Measurements from ENCODE around the gene UBTF. TPM values are rescaled to one million over a fixed set of nuclear protein-coding genes. Genes with fewer than 3 reads are reported as not detected.

UBTF gene
- total and polyA plus RNA-seq, 2 donors (not counting 3 experiments of a cell fraction or from before 2014, with no cell fraction given): 14.7 to 84.7 TPM

DNA sequence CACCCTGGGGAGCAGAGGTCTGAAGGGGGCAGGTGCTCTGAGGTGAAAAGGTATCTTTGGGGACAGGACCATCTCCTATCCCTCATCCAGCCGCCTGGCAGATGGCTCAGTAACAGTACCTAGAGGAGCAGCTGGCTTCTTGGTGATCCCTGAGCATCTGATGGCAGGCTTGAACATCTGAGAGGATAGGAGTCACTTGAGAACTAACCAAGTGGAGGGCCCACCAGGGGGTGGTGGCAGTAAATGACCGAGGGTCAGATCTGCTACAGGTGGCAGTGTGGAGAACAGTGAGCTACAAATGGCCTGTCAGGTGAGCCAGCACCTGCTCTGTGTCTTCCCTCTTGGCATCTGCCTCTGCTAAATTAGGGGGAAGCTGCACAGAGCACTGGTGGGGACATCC is 64.0 kb downstream of the UBTF start:
- Histone ChIP-seq H3K27ac (ENCODE audit: insufficient read depth, low read depth, low read length) (no peak overlapping the region), H3K9me3 (replicated peaks; ENCODE audit: control insufficient read depth, insufficient read depth, low read length) (no peaks in the 10 kb centered on the region), H4K20me1 (replicated peaks; ENCODE audit: control insufficient read depth, extremely low read depth, insufficient read depth, low read length) (no peaks in the 10 kb centered on the region), H3K9me1 (replicated peaks; ENCODE audit: control insufficient read depth, extremely low read depth, insufficient read depth, low read length) (no peaks in the 10 kb centered on the region), H3K4me2 (ENCODE audit: insufficient read depth, low read length) (no peak overlapping the region), H3K36me3 (ENCODE audit: control insufficient read depth in 2 of 2, extremely low read depth in 1 of 2, insufficient read depth in 2 of 2, low read length in 2 of 2) (no peaks in the 10 kb centered on the region), H3K9ac (replicated peaks; ENCODE audit: extremely low read depth, insufficient read depth, low read length) (no peak overlapping the region), H3K4me3 (replicated peaks in 1 of 3; ENCODE audit: insufficient read depth in 1 of 3, low read depth in 1 of 3, low read length in 3 of 3) (no peak overlapping the region), H2AFZ (ENCODE audit: low read depth, low read length) (no peak overlapping the region), H3K79me2 (ENCODE audit: control insufficient read depth, insufficient read depth, low read length) (peaks cover 2% of the 10 kb centered on the region), H3K4me1 (ENCODE audit: control insufficient read depth, extremely low read depth, insufficient read depth, low read length) (no peaks in the 10 kb centered on the region), H3K27me3 (ENCODE audit: control insufficient read depth in 2 of 2, insufficient read depth in 2 of 2, low read length in 2 of 2) (no peaks in the 10 kb centered on the region)
- BruUV-seq (replicated peaks): no TSS peak
- dilution Hi-C loops (cut with MboI; ENCODE audit: extremely low pct_ligation_motif_present, low sequenced_read_pairs) (no loop called here), intact Hi-C loops (cut with micrococcal nuclease) (no loop called here)
- ChIA-PET POLR2A (no interaction called here), CTCF (interaction anchor here (1.4 kb wide), 1 partner anchor 13 kb away, joined by 5 read pairs; no protein-coding TSS in a partner anchor)
- FAIRE-seq (no peak), DNase-seq (ENCODE audit: low read depth, low spot score) (no peak)
- TF ChIP-seq JUN (IDR thresholded peaks at IDR 0.05; ENCODE audit: borderline replicate concordance, insufficient read depth, insufficient read length, low read depth): no peak
- TF ChIP-seq POLR2A (IDR thresholded peaks at IDR 0.05; ENCODE audit: low read depth, low read length): no peak
- TF ChIP-seq FOS (IDR thresholded peaks at IDR 0.05; ENCODE audit: borderline replicate concordance, insufficient read depth, low read length): no peak
- TF ChIP-seq POLR2AphosphoS5 (IDR thresholded peaks at IDR 0.05; ENCODE audit: insufficient read depth, low read depth, low read length): no peak
- TF ChIP-seq, protein P1, sequence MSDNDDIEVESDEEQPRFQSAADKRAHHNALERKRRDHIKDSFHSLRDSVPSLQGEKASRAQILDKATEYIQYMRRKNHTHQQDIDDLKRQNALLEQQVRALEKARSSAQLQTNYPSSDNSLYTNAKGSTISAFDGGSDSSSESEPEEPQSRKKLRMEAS (IDR thresholded peaks at IDR 0.05; ENCODE audit: insufficient read depth, insufficient read length): no peak
- TF ChIP-seq, protein P2, sequence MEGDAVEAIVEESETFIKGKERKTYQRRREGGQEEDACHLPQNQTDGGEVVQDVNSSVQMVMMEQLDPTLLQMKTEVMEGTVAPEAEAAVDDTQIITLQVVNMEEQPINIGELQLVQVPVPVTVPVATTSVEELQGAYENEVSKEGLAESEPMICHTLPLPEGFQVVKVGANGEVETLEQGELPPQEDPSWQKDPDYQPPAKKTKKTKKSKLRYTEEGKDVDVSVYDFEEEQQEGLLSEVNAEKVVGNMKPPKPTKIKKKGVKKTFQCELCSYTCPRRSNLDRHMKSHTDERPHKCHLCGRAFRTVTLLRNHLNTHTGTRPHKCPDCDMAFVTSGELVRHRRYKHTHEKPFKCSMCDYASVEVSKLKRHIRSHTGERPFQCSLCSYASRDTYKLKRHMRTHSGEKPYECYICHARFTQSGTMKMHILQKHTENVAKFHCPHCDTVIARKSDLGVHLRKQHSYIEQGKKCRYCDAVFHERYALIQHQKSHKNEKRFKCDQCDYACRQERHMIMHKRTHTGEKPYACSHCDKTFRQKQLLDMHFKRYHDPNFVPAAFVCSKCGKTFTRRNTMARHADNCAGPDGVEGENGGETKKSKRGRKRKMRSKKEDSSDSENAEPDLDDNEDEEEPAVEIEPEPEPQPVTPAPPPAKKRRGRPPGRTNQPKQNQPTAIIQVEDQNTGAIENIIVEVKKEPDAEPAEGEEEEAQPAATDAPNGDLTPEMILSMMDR (IDR thresholded peaks at IDR 0.05; ENCODE audit: extremely low read depth in 1 of 2, insufficient read depth in 1 of 2, low read depth in 1 of 2, low read length in 2 of 2): no peak
- no peak for TF ChIP-seq MYC (IDR thresholded peaks at IDR 0.05; ENCODE audit: low read depth, low read length)
- TF ChIP-seq GATA2 (IDR thresholded peaks at IDR 0.05; ENCODE audit: insufficient read depth, insufficient read length, low read depth, low read length): no peak
- no peak for TF ChIP-seq EZH2 (IDR thresholded peaks at IDR 0.05; ENCODE audit: borderline replicate concordance, low read depth, low read length, severe bottlenecking)

Small RNAs within 50 kb of the gene (microRNA-seq; reads per million reads assigned to microRNA genes)
- not detected for gene MIR6782 (ENCODE audit: borderline number of aligned reads, borderline replicate concordance)

Small RNAs within 50 kb of the gene (small RNA-seq; reads per million reads assigned to genes)
- not detected for gene MIR6782 (ENCODE audit: insufficient read depth, insufficient read length, low read depth, low replicate concordance)

Other genes starting within 250 kb of the UBTF start
- 5.8 and 6.1 TPM in 2 replicates for gene NAGS, start 215.1 kb downstream of the UBTF start, total RNA-seq
- gene NAGS, start 215.1 kb downstream of the UBTF start, polyA plus RNA-seq: 3.3 and 3.7 TPM in 2 replicates
- 29.4 and 30.4 TPM in 2 replicates for gene TMEM101, start 204.7 kb downstream of the UBTF start, total RNA-seq
- gene TMEM101, start 204.7 kb downstream of the UBTF start, polyA plus RNA-seq: 60.2 and 61.6 TPM in 2 replicates
- gene LSM12, start 153.0 kb downstream of the UBTF start, total RNA-seq: 68.9 and 73.5 TPM in 2 replicates
- 34.3 and 36.5 TPM in 2 replicates for gene LSM12, start 153.0 kb downstream of the UBTF start, polyA plus RNA-seq
- gene G6PC3, start 148.9 kb downstream of the UBTF start, total RNA-seq: 74.1 and 78.4 TPM in 2 replicates
- gene G6PC3, start 148.9 kb downstream of the UBTF start, polyA plus RNA-seq: 194 and 277 TPM in 2 replicates
- gene HDAC5, start 96.0 kb downstream of the UBTF start, total RNA-seq: 40.2 and 40.4 TPM in 2 replicates
- gene HDAC5, start 96.0 kb downstream of the UBTF start, polyA plus RNA-seq: 35.4 and 40.0 TPM in 2 replicates
- gene HROB, start 77.7 kb downstream of the UBTF start, total RNA-seq: 9.0 and 10.1 TPM in 2 replicates
- gene HROB, start 77.7 kb downstream of the UBTF start, polyA plus RNA-seq: 6.9 and 7.0 TPM in 2 replicates
- gene ASB16, start 49.0 kb downstream of the UBTF start, total RNA-seq: not detected in 2 replicates
- gene ASB16, start 49.0 kb downstream of the UBTF start, polyA plus RNA-seq: not detected in 2 replicates
- gene TMUB2, start 32.7 kb downstream of the UBTF start, total RNA-seq: 39.5 and 43.6 TPM in 2 replicates
- gene TMUB2, start 32.7 kb downstream of the UBTF start, polyA plus RNA-seq: 72.5 and 80.0 TPM in 2 replicates
- gene ATXN7L3, start 19.8 kb downstream of the UBTF start, total RNA-seq: 82.5 and 102 TPM in 2 replicates
- gene ATXN7L3, start 19.8 kb downstream of the UBTF start, polyA plus RNA-seq: 50.7 and 61.3 TPM in 2 replicates
- not detected in 2 replicates for gene SLC4A1, start 48.5 kb upstream of the UBTF start, total RNA-seq
- gene SLC4A1, start 48.5 kb upstream of the UBTF start, polyA plus RNA-seq: not detected in 2 replicates
- gene RUNDC3A, start 88.9 kb upstream of the UBTF start, total RNA-seq: not detected in 2 replicates
- gene RUNDC3A, start 88.9 kb upstream of the UBTF start, polyA plus RNA-seq: 0.12 and 0.13 TPM in 2 replicates
- gene SLC25A39, start 105.1 kb upstream of the UBTF start, total RNA-seq: 88.5 and 97.9 TPM in 2 replicates
- 151 and 159 TPM in 2 replicates for gene SLC25A39, start 105.1 kb upstream of the UBTF start, polyA plus RNA-seq
- 343 and 346 TPM in 2 replicates for gene GRN, start 125.6 kb upstream of the UBTF start, total RNA-seq
- 1,034 and 1,362 TPM in 2 replicates for gene GRN, start 125.6 kb upstream of the UBTF start, polyA plus RNA-seq
- gene FAM171A2, start 144.2 kb upstream of the UBTF start, total RNA-seq: 12.0 and 13.4 TPM in 2 replicates
- gene FAM171A2, start 144.2 kb upstream of the UBTF start, polyA plus RNA-seq: 11.3 and 13.0 TPM in 2 replicates
- gene ITGA2B, start 170.0 kb upstream of the UBTF start, total RNA-seq: 0.48 and 0.82 TPM in 2 replicates
- gene ITGA2B, start 170.0 kb upstream of the UBTF start, polyA plus RNA-seq: 0.26 and 0.29 TPM in 2 replicates